Ascending aorta (tissue), 2 donors: ENCODE measurements around the gene PLET1. TPM values are rescaled to one million over a fixed set of nuclear protein-coding genes. Genes with fewer than 3 reads are reported as not detected.

ENCODE experiments used
- DNase-seq, 2 donors: peaks; one replicate each; pipeline ENCODE4 v3.0.0-alpha.2; 2019; ENCODE audit warnings: low spot score in 2 of 2
- H3K27ac ChIP-seq, 2 donors: fragments of 200-600 bp; sonication (generic); one replicate each; pipeline ENCODE4 v1.5.1; 2016 to 2017; ENCODE audit warnings: mild to moderate bottlenecking in 1 of 2
- H3K27me3 ChIP-seq: fragments of 200-600 bp; sonication (generic); one replicate; pipeline ENCODE4 v1.5.1; 2017
- H3K36me3 ChIP-seq, 2 donors: fragments of 200-600 bp; sonication (generic); one replicate each; pipeline ENCODE4 v1.5.1; 2016
- H3K4me1 ChIP-seq, 2 donors: fragments of 200-600 bp; sonication (generic); one replicate each; pipeline ENCODE4 v1.5.1; 2016 to 2017; ENCODE audit warnings: mild to moderate bottlenecking in 1 of 2
- H3K4me3 ChIP-seq, 2 donors: fragments of 200-600 bp; sonication (generic); one replicate each; pipeline ENCODE4 v1.5.1; 2016 to 2017; ENCODE audit warnings: mild to moderate bottlenecking in 1 of 2
- H3K9me3 ChIP-seq, 2 donors: fragments of 200-600 bp; sonication (generic); one replicate each; pipeline ENCODE4 v1.5.1; 2016
- CTCF ChIP-seq, 3 experiments: fragments of 200-600 bp in 2 of 3; fragments of 450-650 bp in 1 of 3; sonication (generic) in 2 of 3; IDR thresholded peaks; one replicate each; pipeline ENCODE4 v1.5.1; 2016 to 2019; ENCODE audit warnings: antibody characterized with exemption in 3 of 3, mild to moderate bottlenecking in 1 of 3, moderate library complexity in 1 of 3
- intact Hi-C: fragments of 100-400 bp; cut with DNase I; formaldehyde crosslinking; loops from one replicate; pipeline ENCODE4 v1.15.1; 2023
- total RNA-seq: library from RNA; depleted of rRNA; stranded (reverse); fragments of >200 nt; gene quantifications from one replicate; pipeline ENCODE4 v1.1.0, GENCODE V29; 2016

Gene PLET1
- total RNA-seq, 1 donor from 2014 or later: not detected

- intact Hi-C loops: loop anchor here (5.0 kb wide), 1 partner anchor 160 kb away; no protein-coding TSS in a partner anchor
- TF ChIP-seq CTCF (IDR thresholded peaks at IDR 0.05): no peak
- no peak overlapping the region for H3K4me3 ChIP-seq
- H3K9me3 ChIP-seq: no peaks in the 10 kb centered on the region
- peaks cover 0 to 3% of the 10 kb centered on the region in 2 donors for H3K4me1 ChIP-seq
- no peak overlapping the region for H3K27ac ChIP-seq
- no peaks in the 10 kb centered on the region for H3K27me3 ChIP-seq
- H3K36me3 ChIP-seq: no peaks in the 10 kb centered on the region
- no peak for DNase-seq
Measured at GRCh38 chr11:112277029-112277428, 16.4 kb upstream of the PLET1 start.

GRCh38 chr11:112274007-112274783 is 13.5 kb upstream of the PLET1 start:
- Histone ChIP-seq H3K27me3 (no peaks in the 10 kb centered on the region), H3K4me3 (no peak overlapping the region), H3K27ac (no peak overlapping the region), H3K9me3 (no peaks in the 10 kb centered on the region), H3K36me3 (no peaks in the 10 kb centered on the region), H3K4me1 (no peaks in the 10 kb centered on the region)
- TF ChIP-seq CTCF (IDR thresholded peaks at IDR 0.05): no peak
- intact Hi-C loops: no loop called here
- DNase-seq: no peak

GRCh38 chr11:112273066-112273465 is 12.4 kb upstream of the PLET1 start:
- intact Hi-C loops: no loop called here
- no peak for DNase-seq
- Histone ChIP-seq H3K4me3 (no peak overlapping the region), H3K27ac (no peak overlapping the region), H3K36me3 (no peaks in the 10 kb centered on the region), H3K4me1 (no peaks in the 10 kb centered on the region), H3K27me3 (no peaks in the 10 kb centered on the region), H3K9me3 (no peaks in the 10 kb centered on the region)
- no peak for TF ChIP-seq CTCF (IDR thresholded peaks at IDR 0.05)

- no peak overlapping the region for H3K4me3 ChIP-seq
- DNase-seq: no peak
- H3K4me1 ChIP-seq: no peaks in the 10 kb centered on the region
- no peaks in the 10 kb centered on the region for H3K9me3 ChIP-seq
- H3K27me3 ChIP-seq: no peaks in the 10 kb centered on the region
- intact Hi-C loops: no loop called here
- H3K27ac ChIP-seq: no peak overlapping the region
- no peaks in the 10 kb centered on the region for H3K36me3 ChIP-seq
- no peak for TF ChIP-seq CTCF (IDR thresholded peaks at IDR 0.05)
Measured at GRCh38 chr11:112271242-112271641, 10.6 kb upstream of the PLET1 start.

GRCh38 chr11:112270551-112271180 is 10.0 kb upstream of the PLET1 start:
- H3K4me1 ChIP-seq: no peaks in the 10 kb centered on the region
- TF ChIP-seq CTCF (IDR thresholded peaks at IDR 0.05): no peak
- no peaks in the 10 kb centered on the region for H3K9me3 ChIP-seq
- no peak for DNase-seq
- H3K27ac ChIP-seq: no peak overlapping the region
- H3K36me3 ChIP-seq: no peaks in the 10 kb centered on the region
- H3K27me3 ChIP-seq: no peaks in the 10 kb centered on the region
- no peak overlapping the region for H3K4me3 ChIP-seq
- intact Hi-C loops: no loop called here
